ENCODE results near the gene SPATA45.

SPATA45 gene

DNA sequence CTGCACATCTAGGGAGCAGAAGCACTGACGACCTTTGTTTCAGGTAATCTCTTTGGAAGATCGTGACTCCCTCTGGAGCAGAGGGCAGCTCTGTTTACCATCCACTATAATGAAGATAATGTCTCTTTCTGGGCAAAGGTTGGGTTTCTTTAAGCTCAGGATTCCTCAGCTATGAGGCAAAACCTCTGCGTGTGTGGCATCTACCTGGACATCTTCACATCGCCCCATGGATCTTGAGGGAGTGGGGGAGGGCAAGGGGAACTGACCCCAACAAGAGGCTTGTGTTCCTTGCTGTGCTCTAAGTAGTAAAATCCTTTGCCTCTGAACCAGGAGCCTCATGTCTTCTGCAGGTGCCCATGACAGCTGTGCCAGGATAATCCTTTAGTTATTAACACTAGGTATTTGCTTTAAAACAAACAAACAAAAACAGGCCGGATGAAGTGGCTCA is 19.6 kb downstream of the SPATA45 start:
- no peak overlapping the region for H3K9ac ChIP-seq (ENCODE audit: low read depth, low read length)
- H3K27me3 ChIP-seq (ENCODE audit: insufficient read depth, low read length), result no peaks in the 10 kb centered on the region
- peaks cover 16% of the 10 kb centered on the region for H3K9me3 ChIP-seq (ENCODE audit: insufficient read depth, low read depth, low read length)
- no peaks in the 10 kb centered on the region for H3K4me1 ChIP-seq (ENCODE audit: insufficient read depth, low read length)
- WGBS, result 79% methylated on average over 5 of the region's 5 CpGs
- H3K27ac ChIP-seq (ENCODE audit: low read depth, low read length), result no peak overlapping the region
- H3K36me3 ChIP-seq (ENCODE audit: insufficient read depth, low read length), result no peaks in the 10 kb centered on the region
- no peak overlapping the region for H3K4me3 ChIP-seq (ENCODE audit: low read length)

- WGBS, result 92% methylated on average over 2 of the region's 4 CpGs
- H3K9ac ChIP-seq (ENCODE audit: low read depth, low read length), result no peak overlapping the region
- peaks cover 16% of the 10 kb centered on the region for H3K9me3 ChIP-seq (ENCODE audit: insufficient read depth, low read depth, low read length)
- H3K27me3 ChIP-seq (ENCODE audit: insufficient read depth, low read length), result no peaks in the 10 kb centered on the region
- no peak overlapping the region for H3K27ac ChIP-seq (ENCODE audit: low read depth, low read length)
- no peaks in the 10 kb centered on the region for H3K4me1 ChIP-seq (ENCODE audit: insufficient read depth, low read length)
- no peaks in the 10 kb centered on the region for H3K36me3 ChIP-seq (ENCODE audit: insufficient read depth, low read length)
- no peak overlapping the region for H3K4me3 ChIP-seq (ENCODE audit: low read length)
These were observed 20.2 kb downstream of the SPATA45 start for GRCh38 chr1:212827171-212827776.

GRCh38 chr1:212825798-212826452 is 21.5 kb downstream of the SPATA45 start:
- no peaks in the 10 kb centered on the region for H3K4me1 ChIP-seq (ENCODE audit: insufficient read depth, low read length)
- WGBS, result 95% methylated on average over 6 of the region's 6 CpGs
- H3K36me3 ChIP-seq (ENCODE audit: insufficient read depth, low read length), result no peaks in the 10 kb centered on the region
- H3K27me3 ChIP-seq (ENCODE audit: insufficient read depth, low read length), result no peaks in the 10 kb centered on the region
- peaks cover 16% of the 10 kb centered on the region for H3K9me3 ChIP-seq (ENCODE audit: insufficient read depth, low read depth, low read length)
- no peak overlapping the region for H3K4me3 ChIP-seq (ENCODE audit: low read length)
- H3K27ac ChIP-seq (ENCODE audit: low read depth, low read length), result no peak overlapping the region
- no peak overlapping the region for H3K9ac ChIP-seq (ENCODE audit: low read depth, low read length)

DNA sequence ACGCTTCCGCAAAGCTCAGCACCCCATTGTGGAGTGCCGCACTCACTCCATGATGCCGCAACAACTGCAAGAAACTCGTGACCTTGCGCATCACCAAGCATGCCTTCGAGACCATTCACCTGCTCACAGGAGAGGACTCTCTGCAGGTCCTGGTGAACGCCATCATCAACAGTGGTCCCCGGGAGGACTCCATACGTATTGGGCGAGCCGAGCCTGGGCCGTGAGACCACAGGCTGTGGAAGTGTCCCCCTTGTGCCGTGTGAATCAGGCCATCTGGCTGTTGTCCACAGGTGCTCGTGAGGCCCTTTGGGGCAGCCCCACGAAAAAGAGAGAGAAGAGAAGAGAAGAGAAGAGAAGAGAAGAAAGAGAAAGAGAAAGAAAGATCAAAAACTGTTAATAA is 23.2 kb downstream of the SPATA45 start:
- no peaks in the 10 kb centered on the region for H3K36me3 ChIP-seq (ENCODE audit: insufficient read depth, low read length)
- no peaks in the 10 kb centered on the region for H3K27me3 ChIP-seq (ENCODE audit: insufficient read depth, low read length)
- peaks cover 6% of the 10 kb centered on the region; the same call in 1 of the 2 replicates for H3K4me1 ChIP-seq (ENCODE audit: insufficient read depth, low read length)
- H3K9me3 ChIP-seq (ENCODE audit: insufficient read depth, low read depth, low read length), result peaks cover 16% of the 10 kb centered on the region
- no peak overlapping the region for H3K27ac ChIP-seq (ENCODE audit: low read depth, low read length)
- no peak overlapping the region for H3K4me3 ChIP-seq (ENCODE audit: low read length)
- WGBS, result 96% methylated on average over 16 of the region's 16 CpGs
- H3K9ac ChIP-seq (ENCODE audit: low read depth, low read length), result no peak overlapping the region

- 96% methylated on average over 3 of the region's 3 CpGs for WGBS
- H3K4me1 ChIP-seq (ENCODE audit: insufficient read depth, low read length), result peaks cover 6% of the 10 kb centered on the region; the same call in 1 of the 2 replicates
These were observed 24.5 kb downstream of the SPATA45 start for GRCh38 chr1:212822956-212823355.

DNA sequence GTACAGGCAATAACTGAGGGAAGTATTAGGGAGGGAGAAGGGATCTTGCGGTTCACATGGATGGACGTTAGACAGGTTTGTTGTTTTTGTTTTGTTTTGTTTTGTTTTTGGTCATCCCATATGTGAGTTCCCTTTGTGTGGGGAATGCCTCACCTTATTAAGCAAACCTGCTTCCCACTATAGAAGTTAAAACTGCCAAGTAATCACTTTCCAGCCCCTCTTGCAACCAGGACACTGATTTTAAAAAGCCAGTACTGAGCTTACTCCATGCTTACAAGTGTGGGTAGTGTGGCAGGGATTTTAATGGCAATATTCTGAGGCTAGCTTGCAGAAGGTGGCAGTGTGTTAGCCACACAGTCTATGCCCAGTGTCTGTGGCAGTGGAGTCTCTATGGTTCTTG is 26.5 kb downstream of the SPATA45 start:
- Histone ChIP-seq H3K27ac (ENCODE audit: low read depth, low read length) (no peak overlapping the region), H3K4me3 (ENCODE audit: low read length) (no peak overlapping the region), H3K27me3 (ENCODE audit: insufficient read depth, low read length) (no peaks in the 10 kb centered on the region), H3K9me3 (ENCODE audit: insufficient read depth, low read depth, low read length) (peaks cover 10% of the 10 kb centered on the region), H3K9ac (ENCODE audit: low read depth, low read length) (no peak overlapping the region), H3K4me1 (ENCODE audit: insufficient read depth, low read length) (peaks cover 6% of the 10 kb centered on the region; the same call in 1 of the 2 replicates), H3K36me3 (ENCODE audit: insufficient read depth, low read length) (no peaks in the 10 kb centered on the region)
- WGBS, result 95% methylated on average over 2 of the region's 2 CpGs

More at GRCh38 chr1:212822956-212823355, 24.5 kb downstream of the SPATA45 start:
- no peaks in the 10 kb centered on the region for H3K27me3 ChIP-seq (ENCODE audit: insufficient read depth, low read length)
- H3K9me3 ChIP-seq (ENCODE audit: insufficient read depth, low read depth, low read length), result peaks cover 16% of the 10 kb centered on the region
- H3K4me3 ChIP-seq (ENCODE audit: low read length), result no peak overlapping the region
- H3K36me3 ChIP-seq (ENCODE audit: insufficient read depth, low read length), result no peaks in the 10 kb centered on the region
- H3K27ac ChIP-seq (ENCODE audit: low read depth, low read length), result no peak overlapping the region
- H3K9ac ChIP-seq (ENCODE audit: low read depth, low read length), result no peak overlapping the region

GRCh38 chr1:212819726-212820125 is 27.7 kb downstream of the SPATA45 start:
- whole genome bisulfite sequencing, result 80% methylated on average over 4 of the region's 5 CpGs
- H3K9me3 ChIP-seq (ENCODE audit: insufficient read depth, low read depth, low read length), result no peaks in the 10 kb centered on the region
- no peak overlapping the region for H3K9ac ChIP-seq (ENCODE audit: low read depth, low read length)
- H3K36me3 ChIP-seq (ENCODE audit: insufficient read depth, low read length), result no peaks in the 10 kb centered on the region
- H3K27me3 ChIP-seq (ENCODE audit: insufficient read depth, low read length), result no peaks in the 10 kb centered on the region
- peaks cover 10% of the 10 kb centered on the region; the same call in 1 of the 2 replicates for H3K4me1 ChIP-seq (ENCODE audit: insufficient read depth, low read length)
- no peak overlapping the region for H3K27ac ChIP-seq (ENCODE audit: low read depth, low read length)
- H3K4me3 ChIP-seq (ENCODE audit: low read length), result no peak overlapping the region

GRCh38 chr1:212816567-212817278 is 30.7 kb downstream of the SPATA45 start:
- Histone ChIP-seq H3K4me3 (ENCODE audit: low read length) (no peak overlapping the region), H3K9me3 (ENCODE audit: insufficient read depth, low read depth, low read length) (no peaks in the 10 kb centered on the region), H3K36me3 (ENCODE audit: insufficient read depth, low read length) (no peaks in the 10 kb centered on the region), H3K27me3 (ENCODE audit: insufficient read depth, low read length) (no peaks in the 10 kb centered on the region), H3K9ac (ENCODE audit: low read depth, low read length) (no peak overlapping the region), H3K4me1 (ENCODE audit: insufficient read depth, low read length) (peaks cover 18% of the 10 kb centered on the region; the same call in 1 of the 2 replicates), H3K27ac (ENCODE audit: low read depth, low read length) (no peak overlapping the region)
- WGBS, result 92% methylated on average over 3 of the region's 3 CpGs

DNA sequence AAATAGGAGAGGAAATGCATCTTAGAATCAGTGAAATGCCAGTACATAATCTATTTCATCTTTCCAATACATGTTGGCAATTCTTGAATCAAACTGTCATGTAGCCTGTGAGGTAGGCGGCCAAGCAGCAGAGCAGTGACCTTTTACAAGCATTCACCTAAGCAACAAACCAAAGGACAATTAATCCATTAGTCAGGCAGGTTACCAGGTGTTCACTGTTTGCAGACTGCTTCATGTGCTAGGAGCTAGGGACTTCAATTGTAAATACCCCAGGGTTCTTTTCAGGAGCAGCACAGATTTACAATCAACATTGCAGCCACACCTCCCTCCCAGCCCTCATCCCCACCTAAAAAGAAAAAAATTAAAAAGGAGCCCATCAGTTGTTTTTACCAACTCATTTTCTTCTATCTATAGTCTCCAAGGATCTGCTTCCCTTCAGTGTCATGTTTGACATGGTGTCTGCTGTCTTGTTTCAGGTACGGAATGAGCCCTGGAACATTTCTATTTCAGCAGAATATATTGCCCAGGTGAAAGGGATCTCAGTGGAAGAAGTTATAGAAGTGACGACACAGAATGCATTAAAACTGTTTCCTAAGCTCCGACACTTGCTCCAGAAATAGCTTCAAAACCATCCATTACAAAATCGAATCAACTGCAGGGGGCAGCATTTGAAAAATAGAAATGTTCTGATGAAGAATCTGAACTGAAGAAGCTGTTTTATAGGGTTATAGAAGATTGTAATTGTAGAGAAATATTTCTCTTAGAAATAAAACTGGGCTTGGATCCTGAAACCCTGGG is 32.7 kb downstream of the SPATA45 start:
- H3K27me3 ChIP-seq (ENCODE audit: insufficient read depth, low read length), result no peaks in the 10 kb centered on the region
- 79% methylated on average over 5 of the region's 5 CpGs for WGBS
- no peak overlapping the region for H3K27ac ChIP-seq (ENCODE audit: low read depth, low read length)
- no peaks in the 10 kb centered on the region for H3K9me3 ChIP-seq (ENCODE audit: insufficient read depth, low read depth, low read length)
- no peak overlapping the region for H3K9ac ChIP-seq (ENCODE audit: low read depth, low read length)
- H3K36me3 ChIP-seq (ENCODE audit: insufficient read depth, low read length), result no peaks in the 10 kb centered on the region
- H3K4me3 ChIP-seq (ENCODE audit: low read length), result no peak overlapping the region
- H3K4me1 ChIP-seq (ENCODE audit: insufficient read depth, low read length), result peaks cover 17% of the 10 kb centered on the region; the same call in 1 of the 2 replicates

GRCh38 chr1:212805767-212806166 is 41.7 kb downstream of the SPATA45 start:
- no peak overlapping the region for H3K9ac ChIP-seq (ENCODE audit: low read depth, low read length)
- H3K4me3 ChIP-seq (ENCODE audit: low read length), result no peak overlapping the region
- H3K27me3 ChIP-seq (ENCODE audit: insufficient read depth, low read length), result no peaks in the 10 kb centered on the region
- no peak overlapping the region for H3K27ac ChIP-seq (ENCODE audit: low read depth, low read length)
- no peaks in the 10 kb centered on the region; the same call in 1 of the 2 replicates for H3K4me1 ChIP-seq (ENCODE audit: insufficient read depth, low read length)
- H3K9me3 ChIP-seq (ENCODE audit: insufficient read depth, low read depth, low read length), result no peaks in the 10 kb centered on the region
- no CpG with 5 or more reads among the region's 3 CpGs for WGBS
- peaks cover 46% of the 10 kb centered on the region for H3K36me3 ChIP-seq (ENCODE audit: insufficient read depth, low read length)

Measured in HUES64 (cell line).